SKM-1 treated with dmso at 0.1 percent for 144 hours (cell line): ENCODE results near the gene ARFGAP1.
"Not testable (repeated sequence)": the region's sequence is repeated elsewhere in the genome, so short reads cannot be mapped to it uniquely, and the experiment has no call there.

ENCODE experiments used
- DNase-seq: peaks from one replicate; lab custom pipeline; 2025; ENCODE audit not compliant: unreplicated experiment; lab: John Stamatoyannopoulos, UW

The ARFGAP1 gene

DNA sequence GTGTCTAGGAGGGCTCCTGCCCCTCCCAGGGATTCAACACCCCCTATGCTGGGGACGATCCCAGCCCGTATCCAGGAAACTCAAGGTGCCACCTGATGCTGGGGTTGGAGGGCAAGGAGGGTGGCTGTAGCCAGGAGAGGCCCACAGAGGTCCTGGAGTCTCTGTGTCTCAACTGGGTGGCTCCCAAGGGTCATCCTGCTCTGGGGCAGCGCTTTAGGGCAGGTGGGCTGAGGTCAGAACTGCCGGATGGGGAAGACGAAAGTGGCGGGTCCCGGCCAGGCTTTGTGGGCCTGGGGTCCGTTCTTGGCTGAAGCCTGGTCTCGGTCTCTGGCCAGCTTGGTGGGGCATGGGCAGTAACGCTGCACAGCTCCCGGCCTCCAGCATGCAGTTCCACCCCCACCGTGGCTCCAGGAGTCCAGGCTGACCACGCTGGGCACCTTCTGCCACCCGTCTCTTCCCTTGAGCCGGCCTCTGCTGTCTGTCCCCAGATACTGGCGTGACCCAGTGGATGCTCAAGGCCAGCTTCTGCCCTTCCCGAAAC, 17.6 kb downstream of the ARFGAP1 start:
- DNase-seq: no peak

DNA sequence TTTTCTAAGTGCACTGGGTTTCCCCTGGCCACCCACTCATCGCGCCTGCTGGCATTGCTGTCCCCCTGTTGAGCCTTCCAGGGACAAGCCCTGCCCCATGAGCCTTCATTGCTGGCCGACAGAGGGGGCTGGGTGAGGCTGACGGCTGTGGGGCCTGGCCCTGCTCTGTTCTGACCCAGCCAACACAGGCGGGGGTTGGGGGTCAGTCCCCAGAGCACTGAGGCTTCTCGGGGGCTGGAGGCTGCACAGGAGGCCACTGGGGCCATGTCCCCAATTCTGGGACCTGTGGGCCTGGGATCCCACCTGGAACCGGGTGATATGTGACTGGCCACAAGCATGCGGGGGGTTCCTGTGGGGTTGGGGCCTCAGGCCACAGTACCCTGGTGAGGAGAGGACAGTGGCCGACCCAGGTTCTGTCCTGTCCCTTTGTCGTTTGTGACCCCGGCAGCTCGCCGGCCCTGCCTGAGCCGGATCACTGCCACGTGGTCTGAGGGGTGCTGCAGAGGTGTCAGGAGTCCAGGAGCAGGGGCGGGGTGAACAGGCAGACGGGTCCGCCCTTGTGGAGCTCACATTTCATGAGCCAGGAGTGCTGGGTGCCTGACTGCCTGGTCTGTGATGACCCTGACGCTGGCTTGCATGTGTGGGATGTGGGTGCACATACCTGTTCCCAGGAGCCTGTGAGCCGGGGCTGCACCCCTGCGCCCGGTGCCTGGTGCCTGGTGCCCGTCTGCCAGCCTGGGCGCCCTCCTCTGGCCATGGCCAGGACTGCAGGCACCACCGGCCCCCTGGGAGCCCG, 18.3 kb downstream of the ARFGAP1 start:
- DNase-seq: no peak

DNA sequence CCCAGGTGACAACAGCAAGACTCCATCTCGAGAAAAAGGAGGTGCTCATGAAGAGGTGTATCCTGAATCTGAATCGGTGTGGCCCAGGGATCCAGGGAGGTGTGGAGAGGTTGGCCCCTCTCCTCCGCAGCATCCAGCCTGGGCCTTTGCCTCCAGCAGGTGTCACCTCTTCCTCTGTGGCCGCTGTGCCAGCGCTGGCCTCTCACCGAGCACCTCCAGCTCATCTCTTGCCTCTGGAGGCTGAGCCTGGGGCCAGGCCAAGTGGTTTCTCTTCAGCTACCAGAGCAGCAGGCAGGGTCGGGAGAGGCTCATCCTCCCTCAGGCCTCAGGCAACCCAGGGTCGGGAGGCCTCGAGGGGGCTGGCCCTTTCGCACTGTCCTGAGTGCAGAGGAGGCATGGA, 19.2 kb downstream of the ARFGAP1 start:
- no peak for DNase-seq

DNA sequence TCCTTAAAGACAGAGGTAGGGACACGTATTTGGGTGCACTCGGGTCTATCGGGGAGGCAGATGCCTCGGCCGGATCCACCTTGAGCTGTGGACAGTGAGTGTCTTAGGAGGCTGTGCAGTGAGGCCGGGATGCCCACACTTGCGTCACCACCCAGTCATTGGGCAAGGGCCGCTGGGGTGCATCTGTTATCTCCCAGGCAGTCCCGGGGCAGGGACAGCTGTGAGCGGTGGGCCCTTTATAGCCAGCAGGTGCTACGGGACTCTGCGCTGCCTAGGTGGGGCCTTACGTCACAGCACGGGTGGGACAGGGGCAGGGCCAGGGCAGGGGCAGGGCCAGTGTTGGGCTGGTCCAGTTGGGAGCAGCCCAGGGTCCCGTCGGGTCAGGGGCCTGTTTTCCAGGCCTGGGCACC, 19.7 kb downstream of the ARFGAP1 start:
- no peak for DNase-seq

DNA sequence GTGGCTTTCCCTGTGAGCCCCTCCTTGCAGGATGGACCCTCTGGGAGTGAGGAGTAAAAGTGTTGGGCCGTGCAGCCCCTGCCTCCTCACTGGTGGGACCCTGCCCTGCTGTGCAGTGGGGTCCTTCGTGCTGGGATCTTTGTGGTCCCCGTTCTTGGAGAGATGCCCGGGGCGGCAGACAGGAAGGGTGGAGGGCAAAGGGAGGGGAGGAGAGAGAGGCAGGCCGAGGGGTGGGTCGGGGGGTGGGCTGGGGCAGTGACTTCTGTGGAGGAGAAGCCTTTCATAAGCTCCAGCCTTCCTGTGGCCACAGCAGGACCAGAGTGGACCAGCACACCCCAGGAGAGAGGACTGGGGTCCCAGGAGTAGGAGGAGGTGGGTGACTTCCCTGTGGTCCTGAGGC, 20.3 kb downstream of the ARFGAP1 start, which contains the start of gene COL20A1:
TSS of gene COL20A1 (plus strand) at position 283 of the 400 bp plus-strand sequence. CDS start 1,922 bp downstream, outside the sequence.
- DNase-seq: no peak

DNA sequence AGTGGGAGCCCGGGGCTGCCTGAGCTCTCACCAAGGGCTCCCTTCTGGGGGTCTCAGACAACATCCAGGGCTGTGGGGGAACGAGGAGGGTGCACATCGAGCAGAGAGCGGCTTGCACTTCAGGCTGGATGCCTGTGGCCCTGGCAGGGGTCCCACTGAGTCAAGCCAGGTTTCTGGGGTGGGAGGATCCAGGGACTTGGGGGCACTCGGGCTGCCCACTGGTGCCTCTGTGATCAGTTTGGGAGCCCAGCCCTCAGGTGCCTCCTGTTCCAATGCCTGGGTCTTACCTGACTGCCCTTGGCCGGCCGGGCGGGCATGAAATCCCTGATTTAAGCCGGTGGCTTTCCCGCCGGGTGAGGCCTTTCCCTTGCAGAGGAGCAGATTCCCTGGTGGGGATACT, 20.8 kb downstream of the ARFGAP1 start:
- no peak for DNase-seq

DNA sequence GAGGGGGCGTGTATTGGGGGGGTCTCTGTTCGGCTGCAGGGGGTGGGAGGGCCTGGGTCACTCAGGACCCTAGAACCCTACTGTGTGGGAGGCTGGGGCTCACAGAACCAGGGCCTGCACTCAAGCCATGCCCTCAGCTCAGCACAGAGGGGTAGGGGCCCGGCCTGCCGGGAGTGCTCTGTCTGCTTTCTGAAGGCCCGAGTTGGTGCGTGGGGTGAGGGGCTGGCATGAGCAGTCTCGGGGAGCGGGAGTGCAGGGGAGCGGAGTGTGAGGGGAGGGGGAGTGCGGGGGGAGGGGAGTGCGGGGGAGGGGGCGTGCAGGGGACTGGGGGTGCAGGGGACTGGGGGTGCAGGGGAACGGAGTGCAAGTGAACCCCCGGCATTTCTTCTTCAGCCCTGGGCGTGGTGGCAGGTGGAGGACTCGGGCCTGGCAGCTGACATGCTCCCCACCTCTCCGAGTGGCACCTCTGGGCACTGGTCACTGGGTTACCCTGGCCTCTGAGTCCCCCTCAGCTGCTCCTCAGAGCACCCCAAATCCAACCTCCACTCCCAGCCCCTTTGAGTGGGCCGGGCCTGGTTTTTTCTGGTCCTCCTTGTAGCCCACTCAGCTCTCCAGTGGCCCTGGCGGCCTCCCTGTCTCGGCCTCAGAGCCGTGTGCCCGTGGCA, 21.4 kb downstream of the ARFGAP1 start:
- DNase-seq: no peak

DNA sequence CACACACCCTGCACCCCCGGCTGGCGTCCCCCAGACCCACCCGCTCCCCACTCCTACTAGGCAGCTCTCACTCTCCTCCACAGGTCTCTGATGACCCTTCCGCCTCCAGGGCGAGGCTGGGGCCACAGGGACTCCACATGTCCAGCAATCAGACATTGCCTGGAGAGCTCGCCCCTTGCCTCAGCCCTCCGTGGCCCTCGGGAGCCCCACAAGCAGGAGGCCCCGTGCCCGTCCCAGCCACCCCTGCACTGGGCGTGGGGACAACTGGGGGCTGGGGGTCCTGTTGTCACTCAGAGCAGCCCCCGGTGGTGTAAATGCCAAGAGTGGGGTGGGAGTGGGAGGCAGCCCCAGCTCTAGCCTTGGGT, 21.9 kb downstream of the ARFGAP1 start:
- DNase-seq: no peak

DNA sequence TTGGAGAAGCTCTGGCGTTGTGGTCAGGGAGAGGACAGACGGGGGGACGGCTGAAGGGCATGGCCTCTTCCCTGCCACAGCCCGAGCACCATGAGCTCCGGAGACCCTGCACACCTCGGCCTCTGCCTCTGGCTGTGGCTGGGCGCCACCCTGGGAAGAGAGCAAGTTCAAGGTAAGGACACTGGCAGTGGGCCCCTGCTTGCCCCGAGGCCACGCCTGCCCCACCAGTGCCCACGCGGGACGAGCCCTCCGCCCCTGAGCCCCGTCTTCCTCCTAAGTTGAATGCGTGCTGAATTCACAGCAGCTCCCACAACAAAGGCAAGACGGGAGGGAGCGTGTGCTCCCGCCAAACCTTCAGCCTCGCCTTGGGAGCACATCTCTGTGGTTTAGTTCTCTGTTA, 22.4 kb downstream of the ARFGAP1 start:
- DNase-seq: no peak

DNA sequence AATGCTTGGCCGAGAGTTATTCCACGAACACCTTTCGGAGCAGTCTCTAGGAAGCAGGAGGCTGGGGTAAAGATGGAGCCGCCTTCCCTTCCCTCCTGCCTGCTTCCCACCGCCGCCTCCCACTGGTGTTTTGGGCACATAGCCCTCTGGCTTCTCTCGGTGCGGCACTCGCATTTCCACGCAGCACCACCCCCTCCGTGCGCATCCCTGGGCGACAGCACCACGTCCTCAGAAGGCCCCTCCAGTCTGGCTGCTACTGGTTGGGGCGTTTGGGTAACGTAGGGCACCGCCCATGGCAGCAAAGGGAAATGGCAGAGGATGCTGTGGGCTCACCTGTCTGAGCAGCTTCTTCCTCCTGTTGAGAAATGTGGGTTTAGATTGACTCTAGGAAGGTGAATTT, 22.8 kb downstream of the ARFGAP1 start:
- DNase-seq: no peak

DNA sequence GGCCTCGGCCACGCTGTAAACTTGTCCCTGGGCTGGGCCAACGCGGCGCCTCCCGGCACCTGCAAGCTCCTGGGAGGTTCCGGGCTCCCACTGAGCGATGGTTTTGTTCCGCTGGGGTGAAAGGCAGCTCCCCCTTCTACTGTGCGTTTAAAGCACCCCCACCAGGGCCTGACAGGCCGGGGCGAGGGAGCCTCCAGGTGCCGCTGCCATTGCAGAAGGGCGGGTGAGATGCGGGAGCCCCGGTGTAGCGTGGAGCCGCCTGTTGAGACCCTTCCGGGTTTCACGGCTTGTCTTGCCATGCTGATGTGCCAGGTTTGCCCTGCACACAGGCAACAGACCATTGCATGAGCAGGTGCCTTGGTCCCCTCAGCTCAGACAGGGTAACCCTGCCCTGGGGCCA, 23.2 kb downstream of the ARFGAP1 start:
- DNase-seq: no peak

DNA sequence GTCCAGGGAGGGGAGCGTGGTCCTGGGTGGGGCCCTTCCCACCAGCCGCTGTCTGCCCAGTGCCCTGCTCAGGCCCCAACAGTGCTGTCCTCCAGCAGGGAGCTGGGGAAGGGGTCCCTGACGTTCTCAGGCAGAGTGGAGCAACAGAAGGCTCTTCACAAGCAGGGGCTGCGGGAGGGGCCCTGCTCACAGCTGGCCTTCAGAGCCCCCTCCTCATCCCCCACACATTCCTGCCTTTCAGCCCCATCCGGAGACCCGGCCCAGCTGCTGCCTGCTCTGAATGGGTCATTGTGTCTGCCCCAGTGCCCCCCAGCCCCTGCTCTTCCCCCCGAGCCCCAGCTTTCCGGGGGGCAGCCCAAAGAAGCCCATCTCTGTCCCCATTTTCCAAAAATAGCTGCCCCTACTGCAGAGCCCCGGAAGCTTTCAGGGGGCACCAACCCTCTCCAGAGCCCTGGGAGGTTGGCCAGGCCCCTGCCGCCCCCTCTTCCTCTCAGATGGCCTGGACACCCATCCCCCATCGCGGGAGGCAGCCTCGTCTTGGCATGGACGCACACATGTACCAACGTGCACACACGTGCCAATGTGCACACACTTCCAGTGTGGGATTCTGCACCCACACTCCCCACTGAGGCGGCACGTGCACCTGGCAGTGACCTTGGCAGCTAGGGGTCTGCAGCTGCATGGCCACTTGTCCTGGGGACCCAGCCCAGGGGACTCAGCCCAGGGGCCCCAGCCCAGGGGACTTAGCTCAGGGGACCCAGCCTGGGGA, 24.1 kb downstream of the ARFGAP1 start:
- no peak for DNase-seq

DNA sequence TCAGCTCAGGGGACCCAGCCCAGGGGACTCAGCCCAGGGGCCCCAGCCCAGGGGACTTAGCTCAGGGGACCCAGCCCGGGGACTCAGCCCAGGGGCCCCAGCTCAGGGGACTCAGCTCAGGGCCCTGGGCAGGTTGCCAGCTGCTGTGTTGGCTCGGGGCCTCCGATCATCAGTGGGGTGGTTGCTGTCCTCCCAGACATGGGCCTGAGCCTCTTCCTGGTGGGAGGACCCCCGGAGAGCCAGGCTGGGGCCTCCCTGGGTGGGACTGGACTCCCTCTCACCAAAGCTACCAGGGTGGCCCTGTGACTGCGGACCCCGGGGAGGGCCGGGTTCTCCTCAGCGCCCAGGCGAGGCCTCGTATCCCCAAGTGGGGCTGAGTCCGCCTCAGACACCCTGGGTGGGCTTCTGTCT, 24.8 kb downstream of the ARFGAP1 start:
- no peak for DNase-seq

DNA sequence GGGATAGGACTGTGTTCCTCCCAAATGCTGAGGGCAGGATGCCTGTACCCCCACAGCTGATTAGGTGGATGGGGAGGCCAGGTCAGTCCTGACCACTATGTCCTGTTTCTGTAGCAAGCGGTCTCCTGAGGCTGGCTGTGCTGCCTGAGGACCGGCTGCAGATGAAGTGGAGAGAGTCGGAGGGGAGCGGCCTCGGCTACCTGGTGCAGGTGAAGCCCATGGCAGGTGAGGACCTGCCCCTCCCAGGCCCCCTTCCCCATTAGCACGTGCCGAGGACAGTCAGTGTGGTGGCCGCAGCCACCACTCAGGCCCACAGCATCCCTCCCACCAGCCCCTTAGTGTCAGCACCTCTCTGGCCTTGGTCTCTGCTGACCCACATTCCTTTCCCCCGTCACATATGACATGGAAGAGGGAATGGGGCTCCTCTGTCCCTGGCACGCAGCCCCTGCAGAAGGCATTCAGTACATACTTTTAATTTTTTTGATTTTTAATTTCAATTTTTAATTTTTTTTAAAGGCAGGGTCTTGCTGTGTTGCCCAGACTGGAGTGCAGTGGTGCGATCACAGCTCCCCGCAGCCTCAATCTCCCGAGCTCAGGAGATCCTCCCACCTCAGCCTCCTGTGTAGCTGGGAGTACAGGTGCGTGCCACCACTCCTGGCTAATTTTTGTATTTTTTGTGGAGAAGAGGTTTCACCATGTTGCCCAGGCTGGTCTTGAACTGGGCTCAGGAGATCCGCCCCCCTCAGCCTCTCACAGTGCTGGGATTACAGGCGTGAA, 25.4 kb downstream of the ARFGAP1 start:
- DNase-seq: no peak

DNA sequence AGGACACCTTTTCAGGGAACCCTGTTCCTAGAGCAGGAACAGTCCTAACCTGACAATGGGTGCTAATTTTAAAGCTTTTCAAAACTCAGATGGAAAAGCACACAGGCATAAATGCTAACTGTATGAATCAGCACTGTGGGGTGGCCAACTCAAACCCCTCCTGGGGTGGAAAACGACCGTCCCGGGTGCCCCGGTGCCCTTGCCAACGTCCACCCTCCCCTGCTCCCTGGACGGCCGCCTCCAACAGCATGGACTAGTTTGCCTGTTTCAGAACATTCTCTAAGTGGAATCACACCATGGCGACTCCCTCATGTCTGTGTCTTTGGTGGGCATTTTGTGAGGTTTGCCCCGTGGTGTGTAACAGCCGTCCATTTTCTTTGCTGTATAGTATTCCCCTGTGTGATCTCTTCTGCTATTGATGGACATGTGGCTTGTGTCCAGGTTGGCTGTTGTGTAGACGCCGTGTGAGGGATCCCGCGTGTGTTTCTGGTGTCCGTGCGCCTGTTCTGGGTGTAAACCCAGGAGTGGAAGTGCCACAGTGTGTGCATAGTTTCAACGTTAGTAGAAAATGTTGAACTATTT, 26.2 kb downstream of the ARFGAP1 start:
- no peak for DNase-seq

DNA sequence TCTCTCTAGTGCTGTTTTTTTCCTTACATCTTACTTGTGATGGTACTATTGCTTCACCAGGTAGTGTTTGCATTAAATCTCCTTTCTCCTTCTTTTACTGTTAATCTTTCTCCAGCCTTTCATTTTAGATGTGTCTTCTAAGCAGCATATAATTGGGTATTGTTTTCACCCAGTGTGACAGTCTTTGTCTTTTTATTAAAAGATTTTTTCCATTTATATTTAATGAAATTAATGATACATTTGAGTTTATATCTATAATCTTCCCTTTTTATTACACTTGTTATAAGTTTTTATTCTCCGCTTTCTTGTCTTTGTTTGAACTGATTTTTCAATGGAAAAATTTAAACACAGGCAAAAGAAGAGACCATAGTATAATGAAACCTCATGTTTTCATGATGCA, 29.1 kb downstream of the ARFGAP1 start:
- no peak for DNase-seq

DNA sequence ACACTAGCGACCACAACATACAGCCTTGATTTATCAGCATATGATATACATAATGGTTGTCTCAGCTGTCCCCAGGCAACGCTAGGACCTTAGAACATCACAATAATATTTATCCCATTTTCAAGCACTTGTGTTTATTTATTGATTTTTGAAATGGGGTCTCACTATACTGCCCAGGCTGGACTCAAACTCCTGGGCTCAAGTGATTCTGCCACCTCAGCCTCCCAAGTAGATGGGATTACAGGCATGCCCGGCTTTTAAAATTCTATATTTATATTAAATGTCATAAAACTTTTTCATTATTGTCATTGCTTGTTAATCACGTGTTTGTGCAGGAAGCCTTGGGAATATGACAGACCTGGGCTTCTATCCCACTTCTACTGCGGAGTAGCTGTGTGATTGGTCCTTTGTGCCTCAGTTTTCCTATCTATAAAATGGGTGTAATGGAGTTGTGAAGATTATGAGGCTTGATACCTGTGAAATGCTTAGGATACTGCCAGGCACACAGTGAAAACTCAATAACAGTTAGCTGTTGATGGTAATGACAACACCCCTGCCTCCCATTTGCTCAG, 30.6 kb downstream of the ARFGAP1 start:
- DNase-seq: no peak

DNA sequence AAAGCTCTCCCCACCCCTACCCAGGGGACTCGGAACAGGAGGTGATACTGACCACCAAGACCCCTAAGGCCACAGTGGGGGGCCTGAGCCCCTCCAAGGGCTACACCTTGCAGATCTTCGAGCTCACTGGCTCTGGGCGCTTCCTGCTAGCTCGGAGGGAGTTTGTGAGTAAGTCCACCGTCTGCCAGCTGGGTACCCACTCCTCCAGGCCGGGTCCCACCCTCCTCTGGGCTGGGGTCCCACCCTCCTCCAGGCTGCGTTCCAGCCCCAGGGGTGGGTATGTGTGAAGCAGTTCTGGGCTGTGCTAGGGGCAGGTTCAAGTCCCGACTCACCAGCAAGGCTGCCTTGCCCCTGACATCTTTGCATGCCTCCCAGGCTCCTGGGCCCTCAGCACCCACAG, 32.8 kb downstream of the ARFGAP1 start:
- no peak for DNase-seq

DNA sequence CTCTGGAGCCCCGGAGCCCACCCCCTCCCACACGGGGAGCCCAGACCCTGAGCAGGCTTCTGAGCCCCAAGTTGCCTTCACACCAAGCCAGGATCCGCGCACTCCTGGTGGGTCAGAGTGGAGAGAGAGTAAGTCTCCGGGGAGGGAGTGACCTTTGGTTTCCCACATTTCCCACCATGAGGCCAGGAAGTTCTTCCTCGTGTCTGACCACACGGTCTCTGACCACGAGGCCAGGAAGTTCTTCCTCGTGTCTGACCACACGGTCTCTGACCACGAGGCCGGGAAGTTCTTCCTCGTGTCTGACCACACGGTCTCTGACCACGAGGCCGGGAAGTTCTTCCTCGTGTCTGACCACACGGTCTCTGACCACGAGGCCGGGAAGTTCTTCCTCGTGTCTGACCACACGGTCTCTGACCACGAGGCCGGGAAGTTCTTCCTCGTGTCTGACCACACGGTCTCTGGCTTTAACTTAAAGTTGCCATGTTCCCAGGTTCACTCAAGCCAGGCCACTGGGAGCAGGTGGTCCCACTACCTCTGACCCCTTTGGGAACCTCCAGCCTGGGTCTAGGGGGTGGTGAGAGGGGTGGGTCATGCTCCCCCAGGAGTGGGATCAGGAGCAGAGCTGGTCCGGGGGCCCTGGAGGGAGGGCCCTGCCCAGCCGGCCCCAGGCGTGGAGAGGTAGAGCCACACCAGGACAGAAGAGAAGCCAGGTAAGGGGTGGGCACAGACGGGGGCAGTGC, 33.5 kb downstream of the ARFGAP1 start:
- DNase-seq: not testable (repeated sequence)
